B cell (primary cell): ENCODE results near the gene ZACN. TPM values are rescaled to one million over a fixed set of nuclear protein-coding genes. Genes with fewer than 3 reads are reported as not detected.
"Not testable (repeated sequence)": the region's sequence is repeated elsewhere in the genome, so short reads cannot be mapped to it uniquely, and the experiment has no call there.

Experiments
- ATAC-seq: fragments of 200-7000 bp; cut with Tn5 transposase; one replicate; pipeline ENCODE4 v1.10.0; 2021; ENCODE audit warnings: low read depth, mild to moderate bottlenecking, moderate number of reproducible peaks, moderate library complexity
- CTCF ChIA-PET: fragments of 350-600 bp; sonication (Branson Sonifier 250); formaldehyde crosslinking; loops from one replicate; lab custom pipeline; 2021; ENCODE audit warnings: antibody characterized with exemption, inconsistent platforms; lab: Charles Lee
- POLR2A ChIA-PET: fragments of 350-600 bp; sonication (Branson Sonifier 250); formaldehyde crosslinking; loops from one replicate; lab custom pipeline; 2021; ENCODE audit warnings: antibody characterized with exemption; lab: Charles Lee
- DNase-seq: peaks from one replicate; pipeline ENCODE4 v3.0.0; 2013
- H2AFZ ChIP-seq: 2 replicates; pipeline ENCODE4 v1.6.1; 2012; ENCODE audit warnings: mild to moderate bottlenecking, low read depth, low read length; ENCODE audit not compliant: insufficient read depth, poor library complexity, severe bottlenecking
- H3K27ac ChIP-seq, 2 donors: 1 replicate in 1 of 2; 2 replicates in 1 of 2; pipeline ENCODE4 v1.5.1; 2012 to 2013; ENCODE audit warnings: low read length in 2 of 2, mild to moderate bottlenecking in 2 of 2, moderate library complexity in 1 of 2
- H3K27me3 ChIP-seq, 4 experiments: fragments of 200-600 bp in 1 of 4; sonication (generic) in 1 of 4; replicated peaks in 1 of 4; 1 replicate in 2 of 4; 2 replicates in 2 of 4; pipeline versions ENCODE4 v1.6.1 to v1.7.0; 2013 to 2016; ENCODE audit warnings: low read length in 3 of 4, mild to moderate bottlenecking in 2 of 4, mixed read lengths in 1 of 4, moderate library complexity in 1 of 4; ENCODE audit not compliant: insufficient read depth in 4 of 4, control insufficient read depth in 3 of 4; ENCODE audit errors: control extremely low read depth in 1 of 4
- H3K36me3 ChIP-seq, 2 experiments: replicated peaks in 1 of 2; 1 replicate in 1 of 2; 2 replicates in 1 of 2; pipeline versions ENCODE4 v1.6.1 to v1.7.1; 2013; ENCODE audit warnings: low read length in 1 of 2; ENCODE audit not compliant: insufficient read depth in 2 of 2, control insufficient read depth in 1 of 2; ENCODE audit errors: control extremely low read depth in 1 of 2, extremely low read depth in 1 of 2
- H3K4me1 ChIP-seq, 2 donors: fragments of 200-600 bp in 1 of 2; sonication (generic) in 1 of 2; 1 replicate in 1 of 2; 2 replicates in 1 of 2; pipeline versions ENCODE4 v1.5.1 to v1.6.1; 2013 to 2017; ENCODE audit warnings: low read length in 2 of 2; ENCODE audit not compliant: control insufficient read depth in 2 of 2, insufficient read depth in 2 of 2
- H3K4me2 ChIP-seq: replicated peaks from 2 replicates; pipeline ENCODE3; 2012; ENCODE audit warnings: mild to moderate bottlenecking, low read depth, low read length; ENCODE audit not compliant: poor library complexity, severe bottlenecking
- H3K4me3 ChIP-seq, 5 experiments: fragments of 200-600 bp in 1 of 5; sonication (generic) in 1 of 5; 1 replicate in 3 of 5; 2 replicates in 2 of 5; pipeline versions ENCODE4 v1.5.1 to v1.7.0; 2011 to 2016; ENCODE audit warnings: low read length in 4 of 5, mild to moderate bottlenecking in 4 of 5, low read depth in 2 of 5, control low read depth in 1 of 5, moderate library complexity in 1 of 5; ENCODE audit not compliant: insufficient read depth in 1 of 5; ENCODE audit errors: control extremely low read depth in 1 of 5, extremely low read depth in 1 of 5
- H3K79me2 ChIP-seq: fragments of 200-600 bp; sonication (generic); one replicate; pipeline ENCODE4 v1.6.0; 2016; ENCODE audit warnings: low read length; ENCODE audit not compliant: control insufficient read depth, insufficient read depth
- H3K9ac ChIP-seq: fragments of 200-600 bp; sonication (generic); 2 replicates; pipeline ENCODE4 v1.6.1; 2017; ENCODE audit warnings: mild to moderate bottlenecking, low read length, moderate library complexity
- H3K9me3 ChIP-seq, 3 donors: one replicate each; pipeline versions ENCODE4 v1.6.1 to v1.7.1; 2013; ENCODE audit warnings: low read length in 2 of 3; ENCODE audit not compliant: control insufficient read depth in 2 of 3, insufficient read depth in 1 of 3; ENCODE audit errors: control extremely low read depth in 1 of 3
- H4K20me1 ChIP-seq: 2 replicates; pipeline ENCODE4 v1.6.0; 2012; ENCODE audit warnings: mild to moderate bottlenecking, low read length; ENCODE audit not compliant: insufficient read depth, control insufficient read depth, poor library complexity, severe bottlenecking
- H3K27ac Mint-ChIP-seq: one replicate; pipeline ENCODE4 v1.8.0; 2021; ENCODE audit warnings: mixed read lengths
- H3K27me3 Mint-ChIP-seq: one replicate; pipeline ENCODE4 v1.8.0; 2021; ENCODE audit warnings: mixed read lengths
- H3K4me1 Mint-ChIP-seq: one replicate; pipeline ENCODE4 v1.8.0; 2021; ENCODE audit warnings: mixed read lengths
- H3K4me3 Mint-ChIP-seq: one replicate; pipeline ENCODE4 v1.8.0; 2021; ENCODE audit warnings: mixed read lengths
- H3K9me3 Mint-ChIP-seq: one replicate; pipeline ENCODE4 v1.8.0; 2022; ENCODE audit warnings: mixed read lengths; ENCODE audit not compliant: insufficient read depth
- CTCF ChIP-seq: fragments of 200-600 bp; IDR thresholded peaks from one replicate; pipeline ENCODE4 v1.8.0; 2022; ENCODE audit warnings: antibody characterized with exemption, mild to moderate bottlenecking
- EZH2 ChIP-seq: IDR thresholded peaks from 2 replicates; pipeline ENCODE4 v1.6.1; 2012; ENCODE audit warnings: borderline replicate concordance, low read depth, mild to moderate bottlenecking, moderate library complexity, low read length; ENCODE audit not compliant: insufficient read depth, poor library complexity, severe bottlenecking
- WGBS: methylation state at CpG from one replicate; pipeline ENCODE4 v1.1.5; 2013; ENCODE audit warnings: missing lambda C conversion rate; ENCODE audit not compliant: insufficient coverage; 5-methylcytosine and 5-hydroxymethylcytosine counted together
- intact Hi-C: fragments of 100-400 bp; cut with micrococcal nuclease; formaldehyde crosslinking; loops from one replicate; pipeline ENCODE4 v1.10.0; 2022
- polyA plus RNA-seq: library from polyadenylated mRNA; depleted of rRNA; stranded (reverse); fragments of >200 nt; gene quantifications from 2 replicates; pipeline ENCODE4 v1.2.3, GENCODE V29; 2012
- total RNA-seq, 2 donors: library from RNA; stranded (reverse); fragments of 120-200 nt in 1 of 2; gene quantifications; 1 replicate in 1 of 2; 2 replicates in 1 of 2; pipeline versions ENCODE4 v1.2.3 to v1.2.4, GENCODE V29; 2013 to 2022

Gene ZACN
- total and polyA plus RNA-seq, 2 donors (not counting 1 experiment from before 2014, with no cell fraction given), result 0.37 to 0.45 TPM

- Histone ChIP-seq H2AFZ (no peak overlapping the region), H3K4me3 (no peak overlapping the region), H3K27me3 (no peaks in the 10 kb centered on the region), H3K4me1 (no peaks in the 10 kb centered on the region), H3K36me3 (peaks cover 13 to 78% of the 10 kb centered on the region in 2 experiments), H3K9ac (no peak overlapping the region), H3K4me2 (no peak overlapping the region), H3K27ac (no peak overlapping the region), H3K9me3 (no peaks in the 10 kb centered on the region), H4K20me1 (peaks cover 9% of the 10 kb centered on the region), H3K79me2 (peaks cover 3% of the 10 kb centered on the region)
- POLR2A ChIA-PET, result no interaction called here
- no peaks in the 10 kb centered on the region for H3K4me1 Mint-ChIP-seq
- intact Hi-C loops, result no loop called here
- H3K27me3 Mint-ChIP-seq, result no peaks in the 10 kb centered on the region
- 100% methylated on average over 1 of the region's 3 CpGs for WGBS
- TF ChIP-seq EZH2, result no peak
- no peak for TF ChIP-seq CTCF
- ATAC-seq, result no peak
- no peak overlapping the region for H3K4me3 Mint-ChIP-seq
- no peak overlapping the region for H3K27ac Mint-ChIP-seq
- no peaks in the 10 kb centered on the region for H3K9me3 Mint-ChIP-seq
- DNase-seq, result no peak
- CTCF ChIA-PET, result interaction anchor here (1.7 kb wide), 1 partner anchor 43 kb away, joined by 4 read pairs; no protein-coding TSS in a partner anchor
These were observed 22.1 kb upstream of the ZACN start for GRCh38 chr17:76056882-76057281.

- H3K4me3 Mint-ChIP-seq, H3K27ac Mint-ChIP-seq, H3K4me1 ChIP-seq, DNase-seq, H4K20me1 ChIP-seq, H3K4me3 ChIP-seq, ATAC-seq, H3K27ac ChIP-seq, H3K79me2 ChIP-seq, H3K27me3 Mint-ChIP-seq, H3K4me2 ChIP-seq, POLR2A ChIA-PET, intact Hi-C loops, H3K4me1 Mint-ChIP-seq, H3K9me3 ChIP-seq, H2AFZ ChIP-seq, H3K9me3 Mint-ChIP-seq, H3K27me3 ChIP-seq, H3K9ac ChIP-seq: not testable (repeated sequence)
- WGBS, result 70% methylated on average over 2 of the region's 6 CpGs
- H3K36me3 ChIP-seq, result peaks cover 13 to 79% of the 10 kb centered on the region in 2 experiments
- CTCF ChIA-PET, result interaction anchor here (1.4 to 1.7 kb wide), 2 partner anchors 44 to 221 kb away, joined by 3 to 4 read pairs; no protein-coding TSS in a partner anchor
These were observed 20.7 kb upstream of the ZACN start for GRCh38 chr17:76058264-76058663.
